Activated CD8-positive, alpha-beta T cell treated with anti-CD3 and anti-CD28 coated beads for 36 hours (primary cell): Measurements from ENCODE around the gene OTOR. TPM values are rescaled to one million over a fixed set of nuclear protein-coding genes. Genes with fewer than 3 reads are reported as not detected.
A peak's percentile ranks its signal among the peaks of the same experiment; 100 is the strongest.

Experiments used
- ATAC-seq: fragments of 200-7000 bp; cut with Tn5 transposase; one replicate; pipeline ENCODE4 v1.10.0; 2021; ENCODE audit warnings: mild to moderate bottlenecking, moderate library complexity
- CTCF ChIA-PET: fragments of 350-600 bp; sonication (Branson Sonifier 250); formaldehyde crosslinking; loops from one replicate; lab custom pipeline; 2021; ENCODE audit warnings: antibody characterized with exemption; lab: Charles Lee
- POLR2A ChIA-PET: fragments of 350-600 bp; sonication (Branson Sonifier 250); formaldehyde crosslinking; loops from one replicate; lab custom pipeline; 2021; ENCODE audit warnings: antibody characterized with exemption; lab: Charles Lee
- DNase-seq: peaks from one replicate; pipeline ENCODE4 v3.0.0-alpha.2; 2020
- H3K27ac Mint-ChIP-seq: one replicate; pipeline ENCODE4 v1.8.0; 2021; ENCODE audit warnings: mild to moderate bottlenecking, mixed read lengths
- H3K27me3 Mint-ChIP-seq: one replicate; pipeline ENCODE4 v1.8.0; 2021; ENCODE audit warnings: mixed read lengths
- H3K36me3 Mint-ChIP-seq: one replicate; pipeline ENCODE4 v1.8.0; 2021; ENCODE audit warnings: low read depth, mixed read lengths
- H3K4me1 Mint-ChIP-seq: one replicate; pipeline ENCODE4 v1.8.0; 2021; ENCODE audit warnings: low read depth, mixed read lengths
- H3K4me3 Mint-ChIP-seq: one replicate; pipeline ENCODE4 v1.8.0; 2021; ENCODE audit warnings: mild to moderate bottlenecking, moderate library complexity, mixed read lengths
- H3K9me3 Mint-ChIP-seq: one replicate; pipeline ENCODE4 v1.8.0; 2021; ENCODE audit warnings: mixed read lengths
- intact Hi-C: fragments of 100-400 bp; cut with micrococcal nuclease; formaldehyde crosslinking; loops from one replicate; pipeline ENCODE4 v1.10.0; 2022
- total RNA-seq, 2 experiments: library from RNA; stranded (reverse); gene quantifications; one replicate each; pipeline ENCODE4 v1.2.3, GENCODE V29; 2021
- TF ChIP-seq, protein P1 (sequence below): fragments of 200-600 bp; IDR thresholded peaks from one replicate; pipeline ENCODE4 v1.8.0; 2022; ENCODE audit warnings: antibody characterized with exemption, mild to moderate bottlenecking

Gene OTOR
- total RNA-seq, 2 experiments from 2014 or later = not detected

DNA sequence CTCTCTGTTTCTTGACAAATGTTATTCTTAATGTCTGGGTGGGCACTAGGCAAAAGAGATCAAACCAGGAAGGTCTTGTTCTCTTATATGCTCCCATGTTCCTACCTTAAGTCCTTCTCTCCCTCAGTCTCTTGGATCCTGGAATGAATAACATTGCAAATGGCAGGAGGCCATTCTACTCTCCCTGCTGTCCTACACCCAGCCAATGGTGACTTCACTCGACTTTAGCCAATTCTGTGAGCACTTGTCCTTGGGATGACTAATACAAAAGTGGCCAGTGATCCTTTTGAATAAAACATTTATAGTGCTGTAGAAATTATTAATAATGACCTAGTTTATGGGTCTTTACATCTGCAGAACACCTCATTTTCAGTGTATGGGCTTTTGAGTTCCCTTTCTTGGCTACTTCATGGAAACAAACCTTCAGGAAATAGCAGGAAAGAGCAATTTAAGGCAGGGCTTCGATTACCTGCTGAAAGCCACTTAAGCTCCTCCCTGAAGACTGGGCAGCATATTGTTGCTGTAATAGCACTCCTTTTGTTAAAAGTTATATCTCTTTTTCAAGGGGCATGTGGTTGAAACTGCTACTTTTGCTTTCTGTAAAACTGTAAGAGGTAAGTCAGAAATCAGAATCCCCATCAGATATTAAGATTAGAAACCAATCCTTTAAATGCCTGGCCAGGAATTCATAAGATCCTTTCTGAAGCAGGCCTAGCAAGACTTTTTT lies 10.5 kb downstream of the OTOR start:
- H3K36me3 Mint-ChIP-seq = no peaks in the 10 kb centered on the region
- H3K27ac Mint-ChIP-seq = no peak overlapping the region
- H3K4me1 Mint-ChIP-seq = no peaks in the 10 kb centered on the region
- no peak overlapping the region for H3K4me3 Mint-ChIP-seq
- intact Hi-C loops = no loop called here
- DNase-seq (no peak), ATAC-seq (no peak)
- ChIA-PET CTCF (interaction anchor here (0.7 kb wide), 1 partner anchor 8 kb away, joined by 3 read pairs; no protein-coding TSS in a partner anchor), POLR2A (no interaction called here)
- TF ChIP-seq, protein P1, sequence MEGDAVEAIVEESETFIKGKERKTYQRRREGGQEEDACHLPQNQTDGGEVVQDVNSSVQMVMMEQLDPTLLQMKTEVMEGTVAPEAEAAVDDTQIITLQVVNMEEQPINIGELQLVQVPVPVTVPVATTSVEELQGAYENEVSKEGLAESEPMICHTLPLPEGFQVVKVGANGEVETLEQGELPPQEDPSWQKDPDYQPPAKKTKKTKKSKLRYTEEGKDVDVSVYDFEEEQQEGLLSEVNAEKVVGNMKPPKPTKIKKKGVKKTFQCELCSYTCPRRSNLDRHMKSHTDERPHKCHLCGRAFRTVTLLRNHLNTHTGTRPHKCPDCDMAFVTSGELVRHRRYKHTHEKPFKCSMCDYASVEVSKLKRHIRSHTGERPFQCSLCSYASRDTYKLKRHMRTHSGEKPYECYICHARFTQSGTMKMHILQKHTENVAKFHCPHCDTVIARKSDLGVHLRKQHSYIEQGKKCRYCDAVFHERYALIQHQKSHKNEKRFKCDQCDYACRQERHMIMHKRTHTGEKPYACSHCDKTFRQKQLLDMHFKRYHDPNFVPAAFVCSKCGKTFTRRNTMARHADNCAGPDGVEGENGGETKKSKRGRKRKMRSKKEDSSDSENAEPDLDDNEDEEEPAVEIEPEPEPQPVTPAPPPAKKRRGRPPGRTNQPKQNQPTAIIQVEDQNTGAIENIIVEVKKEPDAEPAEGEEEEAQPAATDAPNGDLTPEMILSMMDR = no peak
- H3K9me3 Mint-ChIP-seq = no peaks in the 10 kb centered on the region
- peaks cover 6% of the 10 kb centered on the region for H3K27me3 Mint-ChIP-seq

GRCh38 chr20:16759181-16759563 lies 11.0 kb downstream of the OTOR start:
- ChIA-PET POLR2A (interaction anchor here (0.7 to 0.9 kb wide), 2 partner anchors 29 to 53 kb away, joined by 3 read pairs; partner anchors contain the start of gene SNRPB2), CTCF (interaction anchor here (0.7 kb wide), 1 partner anchor 9 kb away, joined by 3 read pairs; no protein-coding TSS in a partner anchor)
- Mint-ChIP-seq H3K9me3 (no peaks in the 10 kb centered on the region), H3K27me3 (peaks cover 6% of the 10 kb centered on the region), H3K4me1 (no peaks in the 10 kb centered on the region), H3K4me3 (no peak overlapping the region), H3K36me3 (no peaks in the 10 kb centered on the region), H3K27ac (no peak overlapping the region)
- no peak for ATAC-seq
- no peak for DNase-seq
- intact Hi-C loops = no loop called here
- TF ChIP-seq, protein P1 = no peak

- ChIA-PET CTCF (interaction anchor here (0.7 to 1.9 kb wide), 17 partner anchors 9 to 1092 kb away, joined by 3 to 10 read pairs (median 4); partner anchors contain the start of gene OTOR), POLR2A (no interaction called here)
- no peaks in the 10 kb centered on the region for H3K9me3 Mint-ChIP-seq
- no peak overlapping the region for H3K27ac Mint-ChIP-seq
- no peaks in the 10 kb centered on the region for H3K4me1 Mint-ChIP-seq
- H3K27me3 Mint-ChIP-seq = peaks cover 6% of the 10 kb centered on the region
- no peak overlapping the region for H3K4me3 Mint-ChIP-seq
- DNase-seq = no peak
- intact Hi-C loops = loop anchor here (5.0 kb wide), 1 partner anchor 243 kb away; no protein-coding TSS in a partner anchor
- ATAC-seq = no peak
- TF ChIP-seq, protein P1 = no peak
- no peaks in the 10 kb centered on the region for H3K36me3 Mint-ChIP-seq
Observed at GRCh38 chr20:16760431-16761304, 12.5 kb downstream of the OTOR start.

DNA sequence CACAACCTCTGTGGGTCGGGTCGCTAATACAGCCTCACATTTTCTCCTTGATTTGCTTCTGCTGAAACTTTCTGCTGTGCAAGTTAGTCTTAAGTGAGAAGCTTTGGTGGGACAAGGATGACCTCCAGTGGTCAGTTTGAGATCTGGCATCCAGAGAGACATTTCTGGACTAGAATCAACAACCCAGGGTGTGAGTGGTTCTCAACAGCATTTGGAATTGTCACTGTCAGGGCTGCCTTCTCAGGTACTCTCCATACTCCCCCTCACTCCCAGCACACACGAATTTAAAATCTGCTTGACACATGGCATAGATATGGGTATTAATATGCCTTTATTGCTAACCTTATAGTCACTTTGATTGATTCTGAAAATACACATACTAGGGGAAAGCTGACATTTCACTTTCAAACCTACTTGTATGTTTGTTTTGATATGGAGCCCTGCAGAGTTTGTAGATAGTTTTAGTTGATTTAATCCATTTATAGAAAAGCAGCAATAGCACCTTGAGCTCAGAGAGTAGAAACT lies 13.2 kb downstream of the OTOR start:
- Mint-ChIP-seq H3K4me1 (no peaks in the 10 kb centered on the region), H3K27me3 (peaks cover 8% of the 10 kb centered on the region), H3K4me3 (no peak overlapping the region), H3K27ac (no peak overlapping the region), H3K9me3 (no peaks in the 10 kb centered on the region), H3K36me3 (no peaks in the 10 kb centered on the region)
- ChIA-PET CTCF (interaction anchor here (0.7 to 1.9 kb wide), 15 partner anchors 10 to 1093 kb away, joined by 3 to 10 read pairs (median 4); partner anchors contain the start of gene OTOR), POLR2A (no interaction called here)
- ATAC-seq (peak; percentile 61), DNase-seq (peak; percentile 56)
- intact Hi-C loops = loop anchor here (5.0 kb wide), 1 partner anchor 244 kb away; no protein-coding TSS in a partner anchor
- TF ChIP-seq, protein P1 = peak; percentile 67
